ENCODE results near the gene TYRP1.
A peak's percentile ranks its signal among the peaks of the same experiment; 100 is the strongest.
"Not testable (repeated sequence)": the region's sequence is repeated elsewhere in the genome, so short reads cannot be mapped to it uniquely, and the experiment has no call there.

The TYRP1 gene, protein sequence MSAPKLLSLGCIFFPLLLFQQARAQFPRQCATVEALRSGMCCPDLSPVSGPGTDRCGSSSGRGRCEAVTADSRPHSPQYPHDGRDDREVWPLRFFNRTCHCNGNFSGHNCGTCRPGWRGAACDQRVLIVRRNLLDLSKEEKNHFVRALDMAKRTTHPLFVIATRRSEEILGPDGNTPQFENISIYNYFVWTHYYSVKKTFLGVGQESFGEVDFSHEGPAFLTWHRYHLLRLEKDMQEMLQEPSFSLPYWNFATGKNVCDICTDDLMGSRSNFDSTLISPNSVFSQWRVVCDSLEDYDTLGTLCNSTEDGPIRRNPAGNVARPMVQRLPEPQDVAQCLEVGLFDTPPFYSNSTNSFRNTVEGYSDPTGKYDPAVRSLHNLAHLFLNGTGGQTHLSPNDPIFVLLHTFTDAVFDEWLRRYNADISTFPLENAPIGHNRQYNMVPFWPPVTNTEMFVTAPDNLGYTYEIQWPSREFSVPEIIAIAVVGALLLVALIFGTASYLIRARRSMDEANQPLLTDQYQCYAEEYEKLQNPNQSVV

GRCh38 chr9:12693141-12693540, at the start of gene TYRP1:
Gene TYRP1, plus strand, starts transcription at chr9:12693385. Its CDS starts 612 bp downstream, at chr9:12693997.
- no peak for DNase-seq

DNA sequence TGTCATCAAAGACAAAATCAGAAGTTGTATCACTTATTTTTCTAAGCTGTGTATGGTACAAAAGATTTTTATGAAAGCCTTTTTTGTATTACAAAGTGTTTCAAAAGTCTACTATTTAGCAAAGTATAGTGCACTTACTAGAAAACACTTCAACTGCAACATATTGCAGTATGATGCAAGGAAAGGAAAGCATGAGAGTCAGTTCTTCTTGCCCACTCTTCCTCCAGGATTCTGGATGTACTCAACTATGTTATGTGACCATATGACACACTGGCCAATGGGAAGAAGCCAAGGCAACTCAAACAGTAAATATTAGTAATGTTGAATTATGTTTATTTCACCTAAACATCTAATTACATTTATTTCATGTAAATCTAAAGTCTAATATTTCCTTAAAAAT, 49.5 kb upstream of the TYRP1 start:
- DNase-seq, result no peak

DNA sequence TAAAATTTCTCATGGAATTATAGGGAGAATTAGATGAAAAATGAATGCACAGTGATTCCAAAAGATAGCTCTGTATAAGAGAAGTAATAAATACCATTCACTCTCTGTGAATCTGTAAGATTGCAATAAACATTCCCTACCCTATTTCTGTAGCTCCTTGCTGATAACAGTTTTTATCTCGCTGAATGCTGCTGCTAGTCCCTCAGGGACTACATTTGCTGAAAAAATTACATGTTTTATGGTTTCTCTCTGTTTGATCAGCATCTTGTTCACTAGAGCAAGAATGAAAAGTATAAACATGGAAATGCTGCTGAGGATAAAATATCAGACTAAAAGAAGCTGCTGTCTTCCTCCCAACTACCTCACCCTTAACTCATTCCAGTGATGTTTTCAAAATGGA, 44.3 kb upstream of the TYRP1 start:
- no peak for DNase-seq

- DNase-seq, result no peak
Measured at GRCh38 chr9:12651125-12651524, 42.1 kb upstream of the TYRP1 start.

DNA sequence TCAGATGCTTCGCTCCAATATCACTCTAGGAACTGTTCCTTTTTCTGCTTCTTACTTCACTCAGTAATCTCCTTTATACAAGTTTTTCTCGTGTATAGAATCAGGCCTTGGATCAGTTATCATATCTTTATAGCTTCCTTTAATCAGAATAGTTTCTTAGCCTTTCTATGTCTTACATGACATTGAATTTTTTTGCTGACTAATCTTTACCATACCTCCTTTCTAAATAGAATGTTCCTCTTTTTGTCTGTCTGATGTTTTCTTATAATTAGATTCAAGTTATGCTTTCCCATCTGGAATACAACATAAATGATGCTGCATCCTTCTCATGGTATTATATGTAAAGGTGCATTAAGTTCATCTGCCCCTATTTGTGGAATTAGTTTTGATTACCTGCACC, 40.2 kb upstream of the TYRP1 start:
- no peak for DNase-seq

- no peak for DNase-seq
Measured at GRCh38 chr9:12656803-12657202, 36.4 kb upstream of the TYRP1 start.

DNA sequence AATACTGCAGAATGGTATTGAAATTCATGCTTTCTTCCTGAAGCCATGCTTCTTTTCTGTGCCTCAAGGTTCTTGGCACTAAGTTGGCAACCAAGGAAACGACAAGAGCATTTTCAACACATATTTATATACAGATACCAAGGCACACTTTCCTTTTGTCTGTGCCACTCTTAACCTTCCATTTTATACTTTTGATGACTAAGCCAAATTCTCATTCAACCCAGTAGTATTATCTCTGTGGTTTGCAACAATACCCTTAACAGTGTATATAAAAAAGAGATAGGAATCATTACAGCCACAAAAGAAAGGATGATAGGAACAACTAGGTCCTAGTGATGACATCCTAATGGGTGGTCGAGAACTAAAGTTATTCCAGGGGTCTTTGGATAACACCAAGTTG, 36.0 kb upstream of the TYRP1 start:
- DNase-seq, result no peak

DNA sequence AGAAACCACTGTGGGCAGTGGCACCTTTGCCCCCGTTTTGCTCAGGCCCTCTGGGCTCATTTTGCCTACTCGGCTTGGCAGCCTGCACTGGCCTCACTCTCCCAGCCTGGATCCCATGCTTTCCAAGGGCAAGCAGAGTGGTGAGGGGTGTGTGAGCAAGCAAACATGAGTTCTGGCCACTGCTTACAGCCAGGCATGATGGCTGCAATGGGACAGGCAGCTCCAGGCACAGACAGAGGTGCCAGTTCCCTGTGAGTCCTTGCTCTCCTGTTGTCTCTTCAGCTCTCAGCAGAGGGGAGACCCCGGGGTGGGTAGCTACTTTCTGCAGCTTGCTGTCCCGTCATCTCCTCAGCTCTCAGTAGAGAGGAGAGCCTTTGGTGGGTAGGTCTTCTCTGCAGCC, 35.2 kb upstream of the TYRP1 start:
- DNase-seq, result no peak

GRCh38 chr9:12658531-12659209, 34.5 kb upstream of the TYRP1 start:
- no peak for DNase-seq

GRCh38 chr9:12659220-12659619, 34.0 kb upstream of the TYRP1 start:
- no peak for DNase-seq

- no peak for DNase-seq
Measured at GRCh38 chr9:12666813-12667212, 26.4 kb upstream of the TYRP1 start.

DNA sequence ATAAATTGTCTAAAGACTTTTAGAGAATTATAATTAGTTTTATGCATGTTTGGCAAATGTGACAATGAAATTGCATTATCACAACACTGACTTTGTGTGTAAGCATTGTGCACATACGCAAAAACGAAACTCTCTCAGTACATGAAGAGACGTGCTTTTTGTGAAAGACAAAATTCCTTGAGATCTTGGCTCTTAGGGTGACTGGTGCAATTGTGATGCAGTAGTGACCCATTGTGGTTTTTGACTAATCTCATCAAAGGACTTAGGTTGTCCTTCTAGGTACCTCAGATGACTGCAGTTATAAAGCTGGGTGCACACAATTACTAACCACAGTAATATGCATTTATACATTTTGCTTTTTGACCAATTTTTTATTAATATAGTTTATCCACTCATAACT, 25.3 kb upstream of the TYRP1 start:
- DNase-seq, result no peak

- DNase-seq, result no peak
Measured at GRCh38 chr9:12670006-12670405, 23.2 kb upstream of the TYRP1 start.

DNA sequence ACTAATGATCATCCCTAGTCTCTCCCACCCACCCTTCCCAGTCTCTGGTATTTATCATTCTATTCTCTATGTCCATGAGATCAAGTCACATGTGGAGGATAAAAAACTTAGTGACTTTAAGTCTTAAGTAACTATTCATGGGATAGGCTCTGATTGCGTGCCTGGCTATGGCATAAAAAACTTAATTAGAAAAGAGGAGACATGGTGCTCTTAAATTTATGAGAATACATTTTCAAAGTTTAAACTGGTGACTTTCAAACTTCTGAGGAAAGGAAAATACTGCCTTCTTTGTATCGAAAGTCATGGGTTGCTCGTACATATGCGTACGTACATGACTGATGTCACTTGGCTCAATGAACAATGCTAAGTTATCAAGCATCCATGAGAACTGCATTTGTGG, 18.2 kb upstream of the TYRP1 start:
- no peak for DNase-seq

DNA sequence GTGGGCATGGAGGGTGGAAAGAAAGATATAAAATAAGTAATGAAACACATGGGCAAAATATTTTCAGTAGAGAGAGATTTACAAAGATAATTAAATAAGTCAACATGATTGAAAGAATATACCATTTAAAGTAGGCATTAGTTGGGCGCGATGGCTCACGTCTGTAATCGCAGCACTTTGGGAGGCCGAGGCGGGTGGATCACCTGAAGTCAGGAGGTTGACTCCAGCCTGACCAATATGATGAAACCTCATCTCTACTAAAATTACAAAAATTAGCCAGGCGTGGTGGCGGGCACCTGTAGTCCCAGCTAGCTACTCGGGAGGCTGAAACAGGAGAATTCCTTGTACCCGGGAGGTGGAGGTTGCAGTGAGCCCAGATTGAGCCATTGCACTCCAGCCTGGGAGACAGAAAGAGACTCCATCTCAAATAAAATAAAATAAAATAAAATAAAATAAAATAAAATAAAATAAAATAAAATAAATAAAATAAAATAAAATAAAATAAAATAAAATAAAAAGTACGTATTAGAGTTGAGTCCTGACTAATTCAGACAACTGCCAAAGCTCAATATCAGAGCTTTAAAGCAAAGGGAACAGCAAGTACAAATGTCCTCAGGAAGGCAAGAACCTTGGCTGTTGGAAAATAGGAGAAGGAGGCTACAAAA, 15.6 kb upstream of the TYRP1 start:
- not testable (repeated sequence) for DNase-seq

- DNase-seq, result peak in 1 of 2 experiments; percentile 24
Measured at GRCh38 chr9:12680341-12680740, 12.8 kb upstream of the TYRP1 start.

- DNase-seq, result no peak
Measured at GRCh38 chr9:12680757-12681156, 12.4 kb upstream of the TYRP1 start.

DNA sequence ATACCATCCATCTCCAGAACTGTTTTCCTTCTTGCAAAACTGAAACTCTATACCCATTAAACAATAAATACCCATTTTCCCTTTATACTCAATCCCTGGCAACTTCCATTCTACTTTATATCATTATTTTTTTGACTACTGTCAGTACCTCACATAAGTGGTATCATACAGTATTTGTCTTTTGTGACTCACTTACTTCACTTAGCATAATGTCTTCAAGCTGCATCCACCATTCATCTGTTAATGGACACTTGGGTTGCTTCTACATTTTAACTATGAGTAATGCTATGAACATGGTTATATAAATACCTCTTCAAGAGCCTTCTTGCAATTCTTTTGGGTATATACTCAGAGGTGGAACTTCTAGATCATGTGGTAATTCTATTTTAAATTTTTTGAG, 11.6 kb upstream of the TYRP1 start:
- no peak for DNase-seq

DNA sequence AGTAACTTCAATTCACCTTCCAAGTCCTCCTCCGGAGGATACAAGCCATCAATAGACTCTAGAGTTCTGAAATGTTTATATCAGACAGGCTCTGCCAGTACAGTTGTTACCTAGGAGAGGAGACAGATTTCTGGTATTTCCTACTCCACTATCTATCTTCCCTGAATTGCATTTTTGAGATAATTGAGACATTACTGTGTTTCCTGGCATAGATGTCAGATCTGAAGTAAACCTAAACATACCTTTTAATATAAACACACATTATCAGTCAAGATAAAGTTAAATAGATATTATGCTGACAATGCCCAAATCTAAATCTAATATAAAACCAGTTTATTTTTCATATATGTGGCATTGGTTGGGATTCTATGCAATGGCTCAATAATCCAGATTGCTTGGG, 8.2 kb upstream of the TYRP1 start:
- DNase-seq, result peak in 1 of 2 experiments; percentile 29

DNA sequence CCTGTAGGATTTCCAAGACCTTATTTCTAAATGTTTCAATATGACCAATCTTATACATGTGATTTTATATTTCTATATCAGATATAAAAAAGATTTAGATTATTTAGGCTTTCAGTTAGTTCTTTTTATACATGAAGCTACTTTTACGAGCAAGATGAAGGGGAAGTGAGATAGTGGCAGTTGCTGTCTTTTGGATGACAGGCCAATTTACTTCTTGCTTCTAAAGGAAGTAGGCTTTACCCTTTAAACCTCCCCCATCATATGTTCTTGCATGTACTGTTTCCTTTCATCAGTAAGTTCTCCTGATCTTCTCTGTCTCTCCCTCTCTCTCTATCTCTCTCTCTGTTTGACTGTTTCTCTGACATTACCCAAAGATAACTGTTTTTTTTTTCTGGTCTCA, 4.0 kb upstream of the TYRP1 start:
- DNase-seq, result no peak

DNA sequence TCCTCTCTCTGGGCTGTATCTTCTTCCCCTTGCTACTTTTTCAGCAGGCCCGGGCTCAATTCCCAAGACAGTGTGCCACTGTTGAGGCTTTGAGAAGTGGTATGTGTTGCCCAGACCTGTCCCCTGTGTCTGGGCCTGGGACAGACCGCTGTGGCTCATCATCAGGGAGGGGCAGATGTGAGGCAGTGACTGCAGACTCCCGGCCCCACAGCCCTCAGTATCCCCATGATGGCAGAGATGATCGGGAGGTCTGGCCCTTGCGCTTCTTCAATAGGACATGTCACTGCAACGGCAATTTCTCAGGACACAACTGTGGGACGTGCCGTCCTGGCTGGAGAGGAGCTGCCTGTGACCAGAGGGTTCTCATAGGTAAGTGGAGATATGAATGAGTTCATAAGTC, 828 bp downstream of the TYRP1 start:
- no peak for DNase-seq

GRCh38 chr9:12695474-12695873, 2.3 kb downstream of the TYRP1 start:
- DNase-seq, result no peak

GRCh38 chr9:12696931-12697622, 3.9 kb downstream of the TYRP1 start:
- no peak for DNase-seq

Data from SW 1271 (cell line).